Endothelial cell (in vitro differentiated cells): ENCODE data around the gene LAMC1. TPM values are rescaled to one million over a fixed set of nuclear protein-coding genes. Genes with fewer than 3 reads are reported as not detected.

Experiments used
- DNase-seq: peaks from one replicate; pipeline ENCODE4 v3.0.0; 2021; ENCODE audit warnings: low spot score
- H3K27ac Mint-ChIP-seq: one replicate; pipeline ENCODE4 v1.8.0; 2021; ENCODE audit warnings: mixed read lengths, inconsistent platforms; ENCODE audit not compliant: unreplicated experiment
- H3K27me3 Mint-ChIP-seq: one replicate; pipeline ENCODE4 v1.8.0; 2021; ENCODE audit warnings: mild to moderate bottlenecking, moderate library complexity, mixed read lengths, inconsistent platforms; ENCODE audit not compliant: unreplicated experiment
- H3K36me3 Mint-ChIP-seq: one replicate; pipeline ENCODE4 v1.8.0; 2021; ENCODE audit warnings: mild to moderate bottlenecking, low read depth, mixed read lengths, inconsistent platforms; ENCODE audit not compliant: unreplicated experiment
- H3K4me1 Mint-ChIP-seq: one replicate; pipeline ENCODE4 v1.8.0; 2021; ENCODE audit warnings: mild to moderate bottlenecking, mixed read lengths, inconsistent platforms; ENCODE audit not compliant: unreplicated experiment
- H3K4me3 Mint-ChIP-seq: one replicate; pipeline ENCODE4 v1.8.0; 2021; ENCODE audit warnings: mild to moderate bottlenecking, mixed read lengths, inconsistent platforms; ENCODE audit not compliant: unreplicated experiment
- H3K9me3 Mint-ChIP-seq: one replicate; pipeline ENCODE4 v1.8.0; 2021; ENCODE audit warnings: mixed read lengths, inconsistent platforms; ENCODE audit not compliant: unreplicated experiment
- total RNA-seq: library from RNA; stranded (reverse); fragmentation: NEBNext Ultra II Directional; extraction: Animal tissue kit (Norgen Biotek cat#: 25700); gene quantifications from one replicate; pipeline ENCODE4 v1.2.1, GENCODE V29; 2021; ENCODE audit not compliant: unreplicated experiment
- TF ChIP-seq, protein P1 (sequence below): fragments of 200-600 bp; sonication (generic); IDR thresholded peaks from one replicate; pipeline ENCODE4 v1.5.0; 2021; ENCODE audit warnings: antibody characterized with exemption; ENCODE audit not compliant: unreplicated experiment

Gene LAMC1
- total RNA-seq, 1 donor from 2014 or later = 265 TPM

DNA sequence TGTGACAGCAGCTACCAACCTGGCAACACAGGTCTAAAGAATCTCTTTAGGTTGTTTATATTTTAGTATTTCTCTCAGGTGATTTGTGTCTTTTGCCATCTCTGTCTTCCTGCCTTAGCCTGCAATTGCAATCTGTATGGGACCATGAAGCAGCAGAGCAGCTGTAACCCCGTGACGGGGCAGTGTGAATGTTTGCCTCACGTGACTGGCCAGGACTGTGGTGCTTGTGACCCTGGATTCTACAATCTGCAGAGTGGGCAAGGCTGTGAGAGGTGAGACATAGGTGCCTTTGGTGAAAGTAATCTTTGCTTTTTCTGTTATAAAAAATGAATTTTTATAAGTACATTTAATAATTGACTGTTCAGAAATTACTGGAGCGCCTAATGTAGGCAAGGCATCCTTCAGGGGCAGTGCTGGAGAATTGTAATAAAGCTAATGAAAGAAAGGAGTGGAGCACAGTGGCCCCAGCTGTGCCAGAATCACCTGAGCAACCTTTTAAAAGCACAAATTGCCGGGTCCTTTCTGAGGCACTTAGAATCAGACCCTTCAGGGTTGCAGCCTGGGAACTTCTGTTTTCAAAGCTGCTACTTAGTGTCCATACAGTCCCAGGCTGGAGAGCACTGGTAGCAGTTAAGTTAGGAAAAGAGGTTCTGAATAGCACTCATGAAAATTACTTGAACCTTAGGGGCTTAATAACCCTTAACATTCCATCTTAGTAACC is 102.2 kb downstream of the LAMC1 start:
- TF ChIP-seq, protein P1, sequence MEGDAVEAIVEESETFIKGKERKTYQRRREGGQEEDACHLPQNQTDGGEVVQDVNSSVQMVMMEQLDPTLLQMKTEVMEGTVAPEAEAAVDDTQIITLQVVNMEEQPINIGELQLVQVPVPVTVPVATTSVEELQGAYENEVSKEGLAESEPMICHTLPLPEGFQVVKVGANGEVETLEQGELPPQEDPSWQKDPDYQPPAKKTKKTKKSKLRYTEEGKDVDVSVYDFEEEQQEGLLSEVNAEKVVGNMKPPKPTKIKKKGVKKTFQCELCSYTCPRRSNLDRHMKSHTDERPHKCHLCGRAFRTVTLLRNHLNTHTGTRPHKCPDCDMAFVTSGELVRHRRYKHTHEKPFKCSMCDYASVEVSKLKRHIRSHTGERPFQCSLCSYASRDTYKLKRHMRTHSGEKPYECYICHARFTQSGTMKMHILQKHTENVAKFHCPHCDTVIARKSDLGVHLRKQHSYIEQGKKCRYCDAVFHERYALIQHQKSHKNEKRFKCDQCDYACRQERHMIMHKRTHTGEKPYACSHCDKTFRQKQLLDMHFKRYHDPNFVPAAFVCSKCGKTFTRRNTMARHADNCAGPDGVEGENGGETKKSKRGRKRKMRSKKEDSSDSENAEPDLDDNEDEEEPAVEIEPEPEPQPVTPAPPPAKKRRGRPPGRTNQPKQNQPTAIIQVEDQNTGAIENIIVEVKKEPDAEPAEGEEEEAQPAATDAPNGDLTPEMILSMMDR = no peak
- Mint-ChIP-seq H3K27ac (no peak overlapping the region), H3K36me3 (peaks cover 65% of the 10 kb centered on the region), H3K4me3 (no peak overlapping the region), H3K27me3 (peaks cover 4% of the 10 kb centered on the region), H3K9me3 (no peaks in the 10 kb centered on the region), H3K4me1 (peaks cover 8% of the 10 kb centered on the region)
- DNase-seq = no peak

DNA sequence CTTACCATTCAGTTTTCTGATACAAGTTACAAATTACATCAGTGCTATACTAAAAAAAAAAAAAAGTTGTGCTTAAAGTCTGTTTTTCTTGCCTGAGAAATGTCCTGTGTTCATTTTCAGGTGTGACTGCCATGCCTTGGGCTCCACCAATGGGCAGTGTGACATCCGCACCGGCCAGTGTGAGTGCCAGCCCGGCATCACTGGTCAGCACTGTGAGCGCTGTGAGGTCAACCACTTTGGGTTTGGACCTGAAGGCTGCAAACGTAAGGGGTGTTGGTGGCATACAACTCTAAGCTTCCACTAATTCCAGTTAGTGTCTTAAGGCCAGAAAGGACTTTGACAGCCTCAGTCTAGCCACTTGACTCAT is 102.8 kb downstream of the LAMC1 start:
- H3K4me1 Mint-ChIP-seq = peaks cover 8% of the 10 kb centered on the region
- H3K27ac Mint-ChIP-seq = no peak overlapping the region
- TF ChIP-seq, protein P1 = no peak
- peaks cover 4% of the 10 kb centered on the region for H3K27me3 Mint-ChIP-seq
- H3K4me3 Mint-ChIP-seq = no peak overlapping the region
- H3K36me3 Mint-ChIP-seq = peaks cover 65% of the 10 kb centered on the region
- no peaks in the 10 kb centered on the region for H3K9me3 Mint-ChIP-seq
- no peak for DNase-seq

DNA sequence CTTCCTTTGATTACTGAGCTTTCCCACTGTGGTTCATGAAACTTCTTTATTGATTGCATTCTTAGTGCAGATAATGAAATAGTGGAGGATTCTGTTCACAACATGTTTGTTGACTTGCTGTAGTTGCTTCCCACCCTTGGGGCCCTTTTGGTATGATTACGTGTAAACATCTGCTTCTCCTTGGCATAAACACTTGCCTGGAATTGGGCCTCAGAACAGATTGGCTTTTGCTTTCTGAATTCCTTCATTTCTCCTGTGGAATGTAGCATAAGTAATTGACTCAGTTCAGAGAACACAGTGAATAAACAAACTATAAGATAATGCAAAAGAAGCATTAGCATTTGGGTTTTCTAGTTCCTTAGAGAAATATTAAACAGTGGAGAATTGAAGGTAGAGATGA is 103.3 kb downstream of the LAMC1 start:
- H3K4me3 Mint-ChIP-seq = peak overlapping the region; percentile 1

DNA sequence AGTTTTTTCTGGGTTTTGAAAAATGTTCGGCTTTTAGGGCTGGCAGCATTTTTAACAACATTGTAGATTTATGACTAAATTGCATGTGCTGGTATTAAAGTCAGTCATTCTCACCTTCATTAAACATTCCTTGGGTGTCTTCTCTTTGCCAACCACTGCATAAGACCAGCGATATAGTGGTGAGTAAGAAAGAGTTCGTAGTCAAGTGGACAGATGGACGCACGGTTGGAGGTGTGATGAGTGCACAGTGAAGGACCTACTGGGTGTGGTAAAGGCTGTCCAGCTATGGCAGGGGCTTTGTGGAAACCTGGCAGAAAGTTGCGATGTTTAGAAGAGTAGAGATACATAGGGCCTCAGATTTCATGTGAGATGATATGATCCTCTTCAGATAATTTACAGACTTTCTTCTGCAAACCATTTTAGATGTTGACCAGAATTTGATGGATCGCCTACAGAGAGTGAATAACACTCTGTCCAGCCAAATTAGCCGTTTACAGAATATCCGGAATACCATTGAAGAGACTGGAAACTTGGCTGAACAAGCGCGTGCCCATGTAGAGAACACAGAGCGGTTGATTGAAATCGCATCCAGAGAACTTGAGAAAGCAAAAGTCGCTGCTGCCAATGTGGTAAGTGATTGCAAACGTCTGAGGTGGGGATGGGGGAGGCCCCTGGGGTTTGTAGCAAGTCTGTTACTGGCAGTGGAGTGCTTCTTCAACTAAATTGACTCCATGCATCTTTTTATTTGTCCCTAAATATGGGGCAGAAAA is 106.9 kb downstream of the LAMC1 start:
- Mint-ChIP-seq H3K27me3 (peaks cover 2% of the 10 kb centered on the region), H3K4me1 (peaks cover 3% of the 10 kb centered on the region), H3K4me3 (no peak overlapping the region), H3K27ac (no peak overlapping the region), H3K36me3 (peaks cover 51% of the 10 kb centered on the region), H3K9me3 (no peaks in the 10 kb centered on the region)
- TF ChIP-seq, protein P1 = no peak
- no peak for DNase-seq

More for the DNA sequence above, 103.3 kb downstream of the LAMC1 start:
- no peak for DNase-seq
- TF ChIP-seq, protein P1 = no peak
- Mint-ChIP-seq H3K4me1 (peaks cover 8% of the 10 kb centered on the region), H3K36me3 (peaks cover 63% of the 10 kb centered on the region), H3K9me3 (no peaks in the 10 kb centered on the region), H3K27me3 (peaks cover 4% of the 10 kb centered on the region), H3K27ac (no peak overlapping the region)

DNA sequence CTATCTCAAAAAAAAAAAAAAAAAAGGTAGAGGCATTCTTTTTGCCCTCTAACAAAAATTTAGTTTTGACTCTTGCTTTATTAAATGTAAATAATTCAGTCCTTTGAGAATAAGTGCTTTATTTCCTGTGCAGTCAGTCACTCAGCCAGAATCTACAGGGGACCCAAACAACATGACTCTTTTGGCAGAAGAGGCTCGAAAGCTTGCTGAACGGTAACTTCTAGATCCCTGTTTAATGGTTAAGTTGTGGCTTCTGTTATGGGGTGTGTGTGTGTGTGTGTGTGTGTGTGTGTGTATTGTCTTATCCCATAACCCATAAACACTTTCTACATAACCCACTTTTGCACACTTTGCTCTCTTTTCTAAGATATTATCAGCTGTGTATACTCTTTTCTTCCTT is 107.9 kb downstream of the LAMC1 start:
- peaks cover 3% of the 10 kb centered on the region for H3K4me1 Mint-ChIP-seq
- peaks cover 2% of the 10 kb centered on the region for H3K27me3 Mint-ChIP-seq
- TF ChIP-seq, protein P1 = no peak
- H3K27ac Mint-ChIP-seq = no peak overlapping the region
- no peak for DNase-seq
- no peak overlapping the region for H3K4me3 Mint-ChIP-seq
- H3K9me3 Mint-ChIP-seq = no peaks in the 10 kb centered on the region
- H3K36me3 Mint-ChIP-seq = peaks cover 55% of the 10 kb centered on the region
